Fibroblast of villous mesenchyme (primary cell): ENCODE data around the gene LRRC8D. TPM values are rescaled to one million over a fixed set of nuclear protein-coding genes. Genes with fewer than 3 reads are reported as not detected.

Source experiments
- DNase-seq: peaks from one replicate; pipeline ENCODE4 v3.0.0-alpha.2; 2010; ENCODE audit warnings: low read depth
- H3K4me3 ChIP-seq: 2 replicates; pipeline ENCODE4 v1.5.1; 2011; ENCODE audit warnings: low read depth, mild to moderate bottlenecking, low read length
- CTCF ChIP-seq: IDR thresholded peaks from 2 replicates; pipeline ENCODE4 v1.5.1; 2012; ENCODE audit warnings: low read depth, mild to moderate bottlenecking, low read length; ENCODE audit not compliant: insufficient read depth
- total RNA-seq: library from RNA; depleted of rRNA; stranded (reverse); fragments of >200 nt; gene quantifications from 2 replicates; pipeline ENCODE4 v1.2.3, GENCODE V29; 2012

Gene LRRC8D
- total RNA-seq, 1 donor, result 58.7 TPM

GRCh38 chr1:89841507-89841906 lies 20.7 kb downstream of the LRRC8D start:
- no peak overlapping the region for H3K4me3 ChIP-seq
- no peak for DNase-seq
- TF ChIP-seq CTCF, result no peak

- DNase-seq, result peak; percentile 73
- TF ChIP-seq CTCF, result no peak
- H3K4me3 ChIP-seq, result peak overlapping the region; percentile 81
Measured at GRCh38 chr1:89842567-89843272, 21.9 kb downstream of the LRRC8D start.

- DNase-seq, result peak; percentile 76
- peak overlapping the region; percentile 81 for H3K4me3 ChIP-seq
- TF ChIP-seq CTCF, result peak; percentile 43
Measured at GRCh38 chr1:89843273-89844130, 22.7 kb downstream of the LRRC8D start.

DNA sequence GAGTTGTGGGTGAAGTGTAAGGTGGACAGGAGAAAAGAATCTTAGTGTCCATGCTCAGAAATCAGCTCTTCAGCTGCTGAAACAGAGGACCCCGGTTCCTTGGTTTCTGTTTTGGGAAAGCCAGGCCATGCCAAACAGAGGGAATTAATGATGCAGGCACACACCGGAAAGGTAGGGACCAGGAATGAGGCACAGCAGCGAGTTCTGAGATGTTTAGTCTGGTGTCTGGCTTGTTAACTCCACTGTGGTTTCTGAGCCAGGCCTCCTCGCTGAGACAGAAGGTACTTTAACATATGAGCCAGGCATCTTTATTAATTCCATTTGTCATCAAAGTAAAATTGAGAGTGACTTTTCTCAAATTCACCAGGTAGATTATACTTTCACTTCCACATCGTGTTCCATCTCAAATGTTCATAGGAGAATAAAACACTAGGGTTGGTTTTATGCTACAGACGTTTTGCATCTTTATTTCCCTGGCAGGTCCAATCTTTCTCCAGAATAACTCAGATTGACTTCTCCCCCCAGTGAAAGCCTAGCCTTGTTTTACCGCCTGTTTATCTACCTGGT lies 23.5 kb downstream of the LRRC8D start:
- DNase-seq, result peak; percentile 70
- peak overlapping the region; percentile 81 for H3K4me3 ChIP-seq
- TF ChIP-seq CTCF, result no peak

DNA sequence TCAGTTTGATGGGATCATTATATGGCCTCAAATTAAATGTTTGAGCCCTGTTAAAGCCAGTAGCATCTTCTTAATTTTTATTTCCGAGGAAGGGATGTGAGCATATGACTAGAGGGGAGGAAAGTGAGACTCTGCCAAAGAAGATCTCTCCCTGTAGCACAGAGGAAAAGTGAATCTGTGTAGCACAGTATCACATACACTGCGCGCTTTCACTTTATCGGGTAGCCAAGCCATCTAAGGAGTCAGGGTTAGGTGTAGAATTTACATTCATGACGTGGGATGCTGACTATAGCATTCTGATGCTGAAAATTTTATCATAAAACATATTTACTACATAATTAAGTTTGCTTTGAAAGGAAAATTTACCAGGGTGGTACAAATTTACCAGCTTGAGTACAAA lies 24.0 kb downstream of the LRRC8D start:
- peak overlapping the region; percentile 81 for H3K4me3 ChIP-seq
- no peak for TF ChIP-seq CTCF
- no peak for DNase-seq

DNA sequence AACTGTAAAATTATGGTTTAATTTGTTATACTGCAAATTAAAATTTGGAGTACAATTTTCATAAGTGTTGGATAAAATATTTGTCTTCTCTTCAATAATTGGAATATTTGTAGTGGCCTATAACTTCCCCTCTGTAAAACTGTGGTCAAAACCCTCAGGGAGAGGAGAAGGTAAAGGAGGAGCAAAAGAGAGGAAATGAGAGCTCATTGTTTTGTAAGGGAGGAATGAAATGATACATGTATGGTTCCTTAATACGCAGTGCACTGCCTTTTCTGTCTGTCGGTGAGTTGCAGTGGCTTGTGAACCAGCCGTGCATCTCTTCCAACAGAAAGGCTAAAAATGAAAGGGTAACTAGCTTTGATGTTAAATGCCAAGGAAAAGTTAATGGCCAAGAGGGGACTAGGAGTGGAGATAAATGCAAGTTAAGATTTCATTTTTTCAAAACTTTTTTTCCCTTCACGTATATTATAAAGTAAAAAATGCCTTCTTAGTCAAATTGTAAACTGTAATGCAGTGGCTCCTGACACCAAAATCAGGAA lies 26.4 kb downstream of the LRRC8D start:
- H3K4me3 ChIP-seq, result no peak overlapping the region
- no peak for TF ChIP-seq CTCF
- no peak for DNase-seq
